ENCODE measurements around the gene MTMR10. TPM values are rescaled to one million over a fixed set of nuclear protein-coding genes. Genes with fewer than 3 reads are reported as not detected.
A peak's percentile ranks its signal among the peaks of the same experiment; 100 is the strongest.

MTMR10 gene
- total RNA-seq, 2 donors from 2014 or later = 14.5 to 22.3 TPM

DNA sequence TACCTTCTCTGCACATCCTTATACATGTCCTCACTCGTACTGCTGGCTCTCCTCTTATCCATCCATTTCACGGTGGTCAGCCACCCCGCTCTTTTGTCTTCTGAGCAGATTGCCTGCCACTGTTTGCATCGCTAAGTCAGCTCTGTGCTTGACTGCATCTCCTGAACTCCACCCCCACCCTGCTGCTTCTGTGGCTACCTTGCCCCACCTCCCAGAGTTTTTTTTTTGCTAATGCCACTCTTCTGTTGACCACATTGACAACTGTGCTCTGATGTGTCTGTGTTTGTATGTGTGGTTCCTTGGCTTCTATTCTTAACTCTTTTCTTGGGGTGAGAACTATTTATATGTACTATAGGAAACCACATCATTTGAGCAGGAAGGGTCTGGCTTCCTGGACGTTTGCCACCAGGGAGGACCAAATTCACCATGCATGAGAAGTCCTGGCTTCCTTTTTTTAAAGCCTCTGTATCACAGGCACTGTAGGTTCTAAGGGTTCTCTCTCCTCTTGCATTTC, 12.8 kb upstream of the MTMR10 start:
- DNase-seq (peak in 3 of 4 donors; percentile 14 to 46 (median 24)), ATAC-seq (peak; percentile 50)
- H3K36me3 ChIP-seq (replicated peaks in 1 of 2; ENCODE audit: insufficient read depth in 1 of 2, low read depth in 2 of 2) = no peaks in the 10 kb centered on the region
- no peaks in the 10 kb centered on the region for H3K9me3 ChIP-seq
- no peaks in the 10 kb centered on the region for H3K27me3 ChIP-seq
- no peak for TF ChIP-seq POLR2A (IDR thresholded peaks at IDR 0.05)
- TF ChIP-seq CTCF (IDR thresholded peaks at IDR 0.05) = no peak
- H3K4me1 ChIP-seq = no peaks in the 10 kb centered on the region
- intact Hi-C loops (cut with DNase I) = no loop called here
- no peak overlapping the region for H3K4me3 ChIP-seq
- H3K27ac ChIP-seq = no peak overlapping the region
- 43 to 66% methylated on average over 5 of the region's 5 CpGs for WGBS, 2 donors

- WGBS, 2 donors = 88 to 98% methylated on average over 3 of the region's 3 CpGs
- Histone ChIP-seq H3K27me3 (no peaks in the 10 kb centered on the region), H3K27ac (no peak overlapping the region), H3K4me3 (no peak overlapping the region), H3K36me3 (replicated peaks in 1 of 2; ENCODE audit: insufficient read depth in 1 of 2, low read depth in 2 of 2) (no peaks in the 10 kb centered on the region), H3K9me3 (no peaks in the 10 kb centered on the region), H3K4me1 (no peaks in the 10 kb centered on the region)
- ATAC-seq = no peak
- no peak for DNase-seq
- TF ChIP-seq POLR2A (IDR thresholded peaks at IDR 0.05) (no peak), CTCF (IDR thresholded peaks at IDR 0.05) (no peak)
- intact Hi-C loops (cut with DNase I) = no loop called here
Observed at GRCh38 chr15:31001702-31002101, 10.3 kb upstream of the MTMR10 start.

- TF ChIP-seq POLR2A (IDR thresholded peaks at IDR 0.05) = no peak
- TF ChIP-seq CTCF (IDR thresholded peaks at IDR 0.05) = no peak
- 57 to 64% methylated on average over 3 of the region's 3 CpGs for WGBS, 2 donors
- intact Hi-C loops (cut with DNase I) = no loop called here
- ATAC-seq (no peak), DNase-seq (no peak)
- Histone ChIP-seq H3K27me3 (no peaks in the 10 kb centered on the region), H3K27ac (no peak overlapping the region), H3K9me3 (no peaks in the 10 kb centered on the region), H3K4me3 (no peak overlapping the region), H3K36me3 (replicated peaks in 1 of 2; ENCODE audit: insufficient read depth in 1 of 2, low read depth in 2 of 2) (no peaks in the 10 kb centered on the region), H3K4me1 (no peaks in the 10 kb centered on the region)
Observed at GRCh38 chr15:30999729-31000128, 8.3 kb upstream of the MTMR10 start.

DNA sequence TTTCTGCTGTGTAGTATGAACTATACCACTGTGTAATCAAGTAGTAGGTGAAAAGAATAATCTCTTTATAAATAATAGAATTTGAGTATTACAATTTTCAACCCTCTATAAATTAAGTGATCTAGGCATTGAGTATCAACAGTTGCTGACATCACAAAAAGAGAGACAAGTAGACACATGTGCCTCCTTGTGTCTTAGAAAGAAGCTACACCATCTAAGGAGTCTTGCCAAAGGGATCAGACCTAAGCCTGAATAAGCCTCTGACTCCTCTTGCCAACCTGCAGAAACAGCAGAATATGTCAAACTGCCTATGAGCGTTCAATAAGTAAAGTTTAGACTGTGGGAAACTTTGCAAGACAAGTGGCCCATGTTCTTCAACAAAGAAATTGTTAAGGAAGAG, 5.8 kb upstream of the MTMR10 start:
- ATAC-seq = no peak
- intact Hi-C loops (cut with DNase I) = no loop called here
- TF ChIP-seq POLR2A (IDR thresholded peaks at IDR 0.05) (no peak), CTCF (IDR thresholded peaks at IDR 0.05) (no peak)
- Histone ChIP-seq H3K4me3 (no peak overlapping the region), H3K27me3 (no peaks in the 10 kb centered on the region), H3K27ac (no peak overlapping the region), H3K36me3 (replicated peaks in 1 of 2; ENCODE audit: insufficient read depth in 1 of 2, low read depth in 2 of 2) (no peaks in the 10 kb centered on the region), H3K4me1 (peaks cover 6% of the 10 kb centered on the region), H3K9me3 (no peaks in the 10 kb centered on the region)
- DNase-seq = no peak
- WGBS, 2 donors = 85 to 88% methylated on average over 1 of the region's 1 CpG

GRCh38 chr15:30992249-30992864, 929 bp upstream of the MTMR10 start:
- Histone ChIP-seq H3K36me3 (replicated peaks in 1 of 2; ENCODE audit: insufficient read depth in 1 of 2, low read depth in 2 of 2) (no peaks in the 10 kb centered on the region), H3K9me3 (no peaks in the 10 kb centered on the region), H3K4me3 (peak overlapping the region; percentile 80 to 93), H3K4me1 (peaks cover 30% of the 10 kb centered on the region), H3K27ac (peak overlapping the region; percentile 74 to 98 (median 96)), H3K27me3 (no peaks in the 10 kb centered on the region)
- ATAC-seq = no peak
- DNase-seq = peak in 1 of 4 donors; percentile 16
- TF ChIP-seq CTCF (IDR thresholded peaks at IDR 0.05) (no peak), POLR2A (IDR thresholded peaks at IDR 0.05) (no peak)
- intact Hi-C loops (cut with DNase I) = no loop called here
- WGBS, 2 donors = 42 to 46% methylated on average over 7 of the region's 7 CpGs
